ENCODE measurements around the gene SLC6A4.
"Not testable (repeated sequence)": the region's sequence is repeated elsewhere in the genome, so short reads cannot be mapped to it uniquely, and the experiment has no call there.

DNA sequence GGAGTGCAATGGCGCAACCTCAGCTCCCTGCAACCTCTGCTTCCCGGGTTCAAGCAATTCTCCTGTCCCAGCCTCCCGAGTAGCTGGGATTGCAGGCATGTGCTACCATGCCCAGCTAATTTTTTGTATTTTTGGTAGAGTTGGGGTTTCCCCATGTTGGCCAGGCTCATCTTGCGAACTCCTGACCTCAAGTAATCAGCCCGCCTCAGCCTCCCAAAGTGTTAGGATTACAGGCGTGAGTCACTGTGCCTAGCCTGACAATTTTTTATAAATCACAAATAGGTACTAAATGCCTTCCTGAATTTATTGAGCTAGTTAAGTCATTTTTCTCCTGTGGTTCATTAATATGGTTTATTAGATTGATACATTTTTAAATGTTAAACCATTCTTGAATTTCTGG lies 87.6 kb downstream of the SLC6A4 start:
- TF ChIP-seq, protein P1, sequence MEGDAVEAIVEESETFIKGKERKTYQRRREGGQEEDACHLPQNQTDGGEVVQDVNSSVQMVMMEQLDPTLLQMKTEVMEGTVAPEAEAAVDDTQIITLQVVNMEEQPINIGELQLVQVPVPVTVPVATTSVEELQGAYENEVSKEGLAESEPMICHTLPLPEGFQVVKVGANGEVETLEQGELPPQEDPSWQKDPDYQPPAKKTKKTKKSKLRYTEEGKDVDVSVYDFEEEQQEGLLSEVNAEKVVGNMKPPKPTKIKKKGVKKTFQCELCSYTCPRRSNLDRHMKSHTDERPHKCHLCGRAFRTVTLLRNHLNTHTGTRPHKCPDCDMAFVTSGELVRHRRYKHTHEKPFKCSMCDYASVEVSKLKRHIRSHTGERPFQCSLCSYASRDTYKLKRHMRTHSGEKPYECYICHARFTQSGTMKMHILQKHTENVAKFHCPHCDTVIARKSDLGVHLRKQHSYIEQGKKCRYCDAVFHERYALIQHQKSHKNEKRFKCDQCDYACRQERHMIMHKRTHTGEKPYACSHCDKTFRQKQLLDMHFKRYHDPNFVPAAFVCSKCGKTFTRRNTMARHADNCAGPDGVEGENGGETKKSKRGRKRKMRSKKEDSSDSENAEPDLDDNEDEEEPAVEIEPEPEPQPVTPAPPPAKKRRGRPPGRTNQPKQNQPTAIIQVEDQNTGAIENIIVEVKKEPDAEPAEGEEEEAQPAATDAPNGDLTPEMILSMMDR (IDR thresholded peaks at IDR 0.05): not testable (repeated sequence)
- TF ChIP-seq POLR2A (IDR thresholded peaks at IDR 0.05; ENCODE audit: low read depth); POLR2AphosphoS5 (IDR thresholded peaks at IDR 0.05); EP300 (IDR thresholded peaks at IDR 0.05): not testable (repeated sequence)
